HG02798 (cell line): ENCODE results near the gene SERBP1.
"Not testable (repeated sequence)": the region's sequence is repeated elsewhere in the genome, so short reads cannot be mapped to it uniquely, and the experiment has no call there.

Experiments
- ATAC-seq: cut with Tn5 transposase; IDR thresholded peaks from one replicate; pipeline ENCODE4 v1.9.1; 2021; ENCODE audit warnings: mild to moderate bottlenecking; ENCODE audit not compliant: unreplicated experiment, poor library complexity

SERBP1 gene

DNA sequence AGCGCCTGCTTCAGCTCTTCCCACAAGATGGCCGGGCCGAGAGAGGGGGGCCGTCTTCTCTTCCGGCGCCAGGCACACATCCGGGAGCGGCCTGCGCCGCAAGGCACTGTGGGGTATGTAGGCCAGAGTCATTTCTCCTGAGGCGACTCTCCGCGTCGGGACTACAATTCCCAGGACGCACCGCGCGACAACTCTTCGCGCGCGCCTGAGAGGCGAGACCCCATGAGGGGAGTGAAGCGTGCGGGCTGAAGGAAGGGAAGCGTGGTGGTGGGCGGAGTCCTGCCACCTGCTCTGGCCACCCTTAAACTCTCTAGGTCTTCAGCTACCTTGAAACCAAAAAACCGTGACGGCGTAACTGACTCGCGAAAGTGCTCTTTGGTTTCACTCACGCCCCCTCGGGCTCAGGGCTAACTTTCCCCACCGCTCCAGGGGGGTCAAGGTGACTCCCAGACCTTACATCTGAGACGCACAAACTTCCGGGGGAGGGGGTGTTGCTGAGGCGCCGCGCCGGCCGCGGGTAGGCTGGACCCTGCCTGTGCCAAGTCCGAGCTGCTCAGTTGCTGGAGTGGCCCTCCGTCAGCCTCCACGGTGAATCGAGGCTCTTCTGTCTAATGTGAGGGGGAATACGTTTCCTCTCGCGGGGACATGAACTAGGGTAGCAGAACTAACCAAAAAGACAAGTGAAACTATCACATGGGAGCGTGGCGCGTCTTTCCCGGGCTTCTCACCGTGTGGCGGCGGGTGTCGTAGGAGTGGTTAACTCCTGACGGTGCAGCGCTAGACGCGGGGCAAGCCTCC lies at the start of gene SERBP1:
SERBP1 (minus strand) TSS at position 45 of the 798 bp plus-strand sequence. CDS start 102 bp downstream, outside the sequence.
- ATAC-seq, result peak; percentile 88

- ATAC-seq, result no peak
These were observed 49.1 kb upstream of the SERBP1 start for GRCh38 chr1:67479146-67479891.

DNA sequence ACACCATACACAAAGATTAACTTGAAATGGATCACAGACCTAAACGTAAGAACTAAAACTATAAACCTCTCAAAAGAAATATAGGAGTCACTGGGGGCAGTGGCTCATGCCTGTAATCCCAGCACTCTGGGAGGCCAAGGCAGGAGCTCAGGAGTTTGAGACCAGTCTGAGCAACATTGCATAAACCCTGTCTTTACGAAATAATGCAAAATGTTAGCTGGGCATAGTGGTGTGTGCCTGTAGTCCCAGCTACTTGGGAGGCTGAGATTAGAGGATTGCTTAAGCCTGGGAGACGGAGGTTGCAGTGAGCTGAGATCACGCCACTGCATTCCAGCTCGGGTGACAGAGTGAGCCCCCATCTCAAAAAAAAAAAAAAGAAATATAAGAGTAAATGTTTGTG lies 46.7 kb upstream of the SERBP1 start:
- ATAC-seq, result no peak

GRCh38 chr1:67476006-67476482 lies 45.8 kb upstream of the SERBP1 start:
- no peak for ATAC-seq

DNA sequence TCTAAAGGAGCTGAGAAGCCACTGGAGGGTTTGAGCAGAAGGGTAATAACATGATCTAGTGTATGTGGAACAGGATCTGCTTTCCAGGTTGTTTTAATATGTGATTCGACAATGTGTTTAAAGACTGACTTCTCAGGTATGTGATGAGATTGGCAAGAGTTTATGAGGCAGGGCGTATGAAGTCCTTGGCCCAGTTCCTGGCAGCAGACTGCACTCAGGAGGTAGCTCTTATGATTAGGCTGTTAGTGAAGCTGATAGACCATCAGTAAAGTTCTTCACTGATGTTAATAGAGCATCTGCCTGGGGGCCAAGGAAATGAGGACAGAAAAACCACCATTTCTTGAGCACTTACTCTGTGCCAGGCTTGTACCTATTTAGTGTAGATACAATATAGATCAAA lies 41.9 kb upstream of the SERBP1 start:
- ATAC-seq, result no peak

DNA sequence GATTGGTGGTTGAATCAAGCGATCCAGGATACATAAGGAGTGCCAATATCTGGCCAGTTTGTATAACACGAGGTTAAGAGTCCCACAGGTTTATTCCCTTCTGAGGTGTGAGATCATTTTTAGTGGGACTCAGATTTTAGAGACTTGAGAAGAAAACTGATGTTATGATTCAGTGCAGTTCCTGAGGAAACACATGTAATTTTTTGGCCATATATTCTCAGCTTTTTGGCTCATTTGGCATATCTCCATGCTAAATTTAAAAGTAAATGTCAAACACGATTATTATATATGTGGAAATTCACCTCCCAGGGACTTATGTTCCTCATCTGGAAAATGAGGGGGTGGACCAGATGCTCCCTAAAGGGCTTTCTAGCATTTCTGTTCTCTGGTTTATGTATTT lies 39.2 kb upstream of the SERBP1 start:
- ATAC-seq, result no peak

GRCh38 chr1:67468066-67468718 lies 38.0 kb upstream of the SERBP1 start:
- no peak for ATAC-seq

DNA sequence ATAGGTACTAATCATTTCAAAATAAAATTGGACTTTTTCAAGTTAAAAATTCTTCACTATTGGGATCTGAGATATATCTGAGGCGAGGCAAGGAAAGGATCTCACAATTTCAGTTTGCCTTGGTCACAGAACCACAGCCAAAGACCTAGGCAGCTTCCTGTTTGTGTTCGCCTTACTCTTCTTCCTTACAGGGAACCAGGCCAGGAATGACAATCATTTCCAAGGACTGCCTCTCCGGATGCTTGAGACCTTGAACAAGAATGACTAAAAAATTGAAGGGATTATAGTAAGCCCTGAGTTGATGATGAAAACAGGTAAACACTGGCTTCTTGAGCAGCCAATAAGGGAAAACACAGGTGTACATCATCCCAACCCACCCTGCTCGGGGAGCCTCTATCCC lies 35.2 kb upstream of the SERBP1 start:
- ATAC-seq, result no peak

GRCh38 chr1:67464746-67465145 lies 34.5 kb upstream of the SERBP1 start:
- no peak for ATAC-seq

DNA sequence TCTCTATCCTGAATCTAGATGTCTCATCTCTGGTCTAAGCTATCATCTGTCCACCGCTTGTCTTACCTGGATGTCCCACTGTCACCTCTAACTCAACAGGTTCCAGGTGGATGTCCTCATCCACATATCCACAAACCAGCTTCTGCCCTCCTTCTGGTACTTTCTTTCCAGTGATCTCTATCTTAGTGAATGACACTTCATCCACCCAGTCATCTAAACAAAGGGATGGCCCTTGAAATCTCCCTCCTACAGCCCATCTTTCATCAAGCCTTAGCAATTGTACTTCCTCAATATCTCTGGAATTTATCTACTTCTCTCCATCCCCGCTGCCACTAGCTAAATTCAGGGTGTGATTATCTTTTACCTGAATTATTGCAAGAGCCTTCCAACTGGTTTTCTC lies 33.9 kb upstream of the SERBP1 start:
- ATAC-seq, result no peak

GRCh38 chr1:67463298-67463955 lies 33.2 kb upstream of the SERBP1 start:
- no peak for ATAC-seq

DNA sequence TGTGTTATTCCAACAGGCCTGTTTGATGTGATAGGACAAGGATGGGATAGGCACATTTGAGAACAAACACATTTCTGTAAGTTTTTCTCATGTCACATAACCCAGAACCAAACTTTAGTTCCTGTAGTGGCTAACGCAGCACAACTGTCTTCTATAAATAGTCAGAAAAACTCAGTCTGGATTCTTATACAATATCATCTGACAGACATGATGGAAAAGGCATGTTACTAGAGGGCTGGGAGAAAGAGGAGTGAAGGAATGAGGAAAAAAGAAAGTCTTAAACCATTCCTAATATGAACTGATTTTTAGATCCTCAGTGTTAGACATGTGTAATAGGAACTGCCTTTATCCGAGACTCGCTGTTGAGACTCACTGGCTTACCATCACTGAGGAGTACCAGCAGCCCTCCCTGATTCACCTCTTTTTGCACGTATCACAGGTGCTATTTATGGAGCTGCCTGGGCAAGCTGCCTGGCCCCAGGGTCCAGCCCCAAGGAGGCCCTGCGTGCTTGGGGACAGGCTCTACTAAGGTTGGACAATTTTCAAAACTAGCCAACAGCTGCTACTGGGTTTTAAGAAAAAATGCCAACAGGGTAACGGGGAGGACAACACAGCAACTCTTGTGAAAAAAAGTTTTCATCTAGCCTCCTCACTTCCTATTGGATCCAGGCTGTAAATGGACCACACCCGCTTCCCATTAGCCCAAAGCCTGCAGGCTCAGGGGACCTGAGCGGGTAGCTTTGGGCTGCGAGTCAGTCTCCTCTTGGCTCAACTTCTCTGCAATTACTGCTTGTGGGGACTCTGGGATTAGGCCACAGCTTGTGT lies 30.7 kb upstream of the SERBP1 start:
- no peak for ATAC-seq

GRCh38 chr1:67459068-67459467 lies 28.9 kb upstream of the SERBP1 start:
- no peak for ATAC-seq

- no peak for ATAC-seq
These were observed 28.5 kb upstream of the SERBP1 start for GRCh38 chr1:67458663-67459062.

DNA sequence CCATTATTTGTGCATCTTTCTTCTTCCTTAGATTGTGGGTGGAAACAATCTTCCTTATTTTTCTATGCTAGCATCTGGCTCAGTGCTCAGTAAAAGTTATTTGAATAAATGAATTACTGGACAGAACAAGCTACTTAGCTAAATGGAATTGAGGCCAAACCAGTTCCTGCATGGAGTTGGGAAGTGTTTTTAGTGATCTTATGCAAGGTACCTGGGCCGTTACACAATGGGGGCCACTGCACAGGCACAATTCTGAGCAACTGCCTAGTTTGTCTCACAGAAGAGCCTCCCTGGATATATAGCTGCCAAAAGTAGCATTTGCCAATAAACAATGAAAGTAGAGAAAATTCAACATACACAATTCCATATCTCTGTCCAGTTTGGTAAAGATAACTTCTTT lies 27.0 kb upstream of the SERBP1 start:
- ATAC-seq, result no peak

GRCh38 chr1:67451815-67452214 lies 21.6 kb upstream of the SERBP1 start:
- ATAC-seq, result no peak

DNA sequence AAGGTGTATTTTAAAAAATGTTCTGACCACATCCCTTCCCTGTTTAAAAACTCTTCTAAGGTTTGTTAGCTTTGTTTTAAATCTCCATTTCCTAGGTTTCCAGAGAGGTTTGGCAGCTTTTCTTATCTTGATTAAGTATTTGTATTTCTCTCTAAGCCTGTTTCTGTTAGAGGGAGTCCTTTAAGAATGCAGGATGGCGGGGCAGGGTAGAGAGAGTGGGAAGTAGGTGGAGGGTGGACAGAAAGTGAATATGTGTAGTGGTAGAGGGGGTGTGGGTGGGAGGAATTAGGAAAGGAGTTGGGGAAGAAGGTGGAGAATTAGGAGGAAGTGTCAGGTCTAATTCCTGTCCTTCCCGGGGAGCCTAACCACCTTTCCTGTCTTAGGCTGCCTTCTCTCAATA lies 21.2 kb upstream of the SERBP1 start:
- ATAC-seq, result no peak

DNA sequence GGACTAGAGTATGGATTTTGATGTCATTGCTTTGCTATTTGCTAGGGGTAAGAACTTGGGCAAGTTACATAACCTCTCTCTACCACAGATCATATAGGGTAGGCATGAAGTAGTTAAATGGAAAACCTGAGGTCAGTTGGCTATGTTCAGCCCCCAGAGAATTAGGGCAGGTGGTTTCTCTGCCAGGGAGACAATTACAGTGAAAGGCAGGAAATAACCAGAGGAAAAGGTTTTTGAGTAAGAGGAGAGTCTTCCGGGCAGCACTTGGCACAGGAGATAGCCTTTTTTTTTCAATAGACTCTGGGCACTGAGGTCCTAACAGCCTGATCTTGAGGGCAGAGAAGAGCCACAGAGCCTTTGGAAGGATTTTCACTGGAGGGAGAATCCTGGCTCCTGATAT lies 16.7 kb upstream of the SERBP1 start:
- no peak for ATAC-seq

- ATAC-seq, result not testable (repeated sequence)
These were observed 15.8 kb upstream of the SERBP1 start for GRCh38 chr1:67446014-67446413.
